ENCODE measurements around the gene MAD1L1.

Gene MAD1L1

DNA sequence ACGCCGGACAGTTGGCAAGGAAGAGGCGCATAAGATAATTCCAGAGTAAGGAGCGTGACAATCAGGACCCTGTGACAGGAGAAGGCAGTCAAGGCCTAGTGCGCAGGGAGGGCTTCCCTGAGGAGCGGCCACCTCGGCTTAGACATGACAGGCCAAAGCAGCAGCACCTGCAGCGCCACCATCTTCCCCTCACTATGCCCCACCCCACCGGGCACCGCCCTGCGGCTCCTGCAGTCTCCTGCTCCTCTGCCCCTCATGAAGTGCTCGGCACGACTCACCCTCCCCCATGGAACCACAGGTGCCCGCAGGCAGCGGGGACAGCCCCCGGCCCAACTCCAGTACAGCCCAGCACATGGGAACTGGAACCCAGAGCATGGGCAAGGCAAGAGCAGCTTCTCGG, 11.8 kb downstream of the MAD1L1 start:
- in situ Hi-C loops (cut with HindIII; ENCODE audit: low sequenced_read_pairs) = no loop called here
- no peak overlapping the region for H3K4me3 ChIP-seq (ENCODE audit: low read depth, low read length)
- TF ChIP-seq, protein P1, sequence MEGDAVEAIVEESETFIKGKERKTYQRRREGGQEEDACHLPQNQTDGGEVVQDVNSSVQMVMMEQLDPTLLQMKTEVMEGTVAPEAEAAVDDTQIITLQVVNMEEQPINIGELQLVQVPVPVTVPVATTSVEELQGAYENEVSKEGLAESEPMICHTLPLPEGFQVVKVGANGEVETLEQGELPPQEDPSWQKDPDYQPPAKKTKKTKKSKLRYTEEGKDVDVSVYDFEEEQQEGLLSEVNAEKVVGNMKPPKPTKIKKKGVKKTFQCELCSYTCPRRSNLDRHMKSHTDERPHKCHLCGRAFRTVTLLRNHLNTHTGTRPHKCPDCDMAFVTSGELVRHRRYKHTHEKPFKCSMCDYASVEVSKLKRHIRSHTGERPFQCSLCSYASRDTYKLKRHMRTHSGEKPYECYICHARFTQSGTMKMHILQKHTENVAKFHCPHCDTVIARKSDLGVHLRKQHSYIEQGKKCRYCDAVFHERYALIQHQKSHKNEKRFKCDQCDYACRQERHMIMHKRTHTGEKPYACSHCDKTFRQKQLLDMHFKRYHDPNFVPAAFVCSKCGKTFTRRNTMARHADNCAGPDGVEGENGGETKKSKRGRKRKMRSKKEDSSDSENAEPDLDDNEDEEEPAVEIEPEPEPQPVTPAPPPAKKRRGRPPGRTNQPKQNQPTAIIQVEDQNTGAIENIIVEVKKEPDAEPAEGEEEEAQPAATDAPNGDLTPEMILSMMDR (IDR thresholded peaks at IDR 0.05; ENCODE audit: low read depth, low read length, missing control alignments) = no peak
- DNase-seq (ENCODE audit: low read depth) = no peak

DNA sequence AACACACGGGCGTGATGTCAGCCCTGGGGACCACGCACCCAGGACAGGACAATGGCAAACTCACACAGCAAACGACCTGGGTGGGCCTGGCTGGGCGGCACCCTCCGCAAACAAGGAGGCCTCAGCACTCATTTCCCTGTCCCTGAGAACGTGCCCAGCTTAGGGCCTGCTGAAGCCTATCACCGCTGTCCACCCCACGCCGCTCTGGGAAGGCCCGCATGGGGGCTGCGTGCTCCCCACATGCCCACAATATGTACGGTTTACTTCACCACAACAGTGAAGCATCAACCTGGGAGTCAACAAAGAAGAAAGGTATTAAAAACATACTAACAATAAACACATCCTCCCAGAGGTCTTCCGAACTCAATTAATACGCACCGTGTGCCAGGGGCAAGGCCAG, 12.2 kb downstream of the MAD1L1 start:
- DNase-seq (ENCODE audit: low read depth) = no peak
- H3K4me3 ChIP-seq (ENCODE audit: low read depth, low read length) = no peak overlapping the region
- in situ Hi-C loops (cut with HindIII; ENCODE audit: low sequenced_read_pairs) = no loop called here
- TF ChIP-seq, protein P1 (IDR thresholded peaks at IDR 0.05; ENCODE audit: low read depth, low read length, missing control alignments) = no peak

DNA sequence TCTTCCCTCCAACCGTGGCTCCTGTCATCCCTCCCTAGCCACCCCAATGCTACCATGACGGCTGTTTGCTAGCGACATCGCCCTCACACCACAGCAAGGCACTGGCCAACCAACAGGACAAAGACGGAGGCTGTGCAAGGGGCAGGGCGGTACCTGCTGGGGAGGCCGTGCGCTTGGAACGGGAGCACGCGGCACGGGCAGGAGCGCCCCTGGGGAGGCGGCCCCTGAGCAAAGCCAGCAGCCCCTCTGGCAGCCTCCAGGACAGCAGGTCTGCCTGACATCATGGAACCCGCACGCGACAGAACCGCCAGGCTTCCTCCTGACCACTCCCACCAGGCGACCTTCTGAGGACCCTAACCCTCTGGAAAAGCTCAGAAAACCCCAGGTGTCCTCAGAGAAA, 12.7 kb downstream of the MAD1L1 start:
- no peak overlapping the region for H3K4me3 ChIP-seq (ENCODE audit: low read depth, low read length)
- TF ChIP-seq, protein P1 (IDR thresholded peaks at IDR 0.05; ENCODE audit: low read depth, low read length, missing control alignments) = no peak
- DNase-seq (ENCODE audit: low read depth) = no peak
- in situ Hi-C loops (cut with HindIII; ENCODE audit: low sequenced_read_pairs) = no loop called here

DNA sequence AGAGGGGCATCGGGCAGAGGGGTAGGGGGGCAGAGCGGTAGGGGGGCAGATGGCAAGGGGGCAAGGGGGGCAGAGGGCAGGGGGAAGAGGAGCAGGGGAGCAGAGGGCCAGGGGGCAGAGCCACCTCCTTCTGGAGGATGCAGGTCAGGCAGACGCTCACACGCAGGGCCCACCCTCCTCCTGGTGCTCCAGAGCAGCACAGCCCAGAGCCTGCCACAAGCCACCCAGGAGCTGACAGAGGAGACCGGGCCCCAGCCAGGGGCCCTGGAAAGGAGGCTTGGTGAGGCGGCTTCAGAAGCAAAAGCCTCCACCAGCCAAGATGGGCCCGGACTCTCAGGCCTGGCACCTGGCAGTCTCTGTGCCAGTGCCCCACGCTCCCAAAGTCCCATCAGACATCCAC, 13.1 kb downstream of the MAD1L1 start:
- TF ChIP-seq, protein P1 (IDR thresholded peaks at IDR 0.05; ENCODE audit: low read depth, low read length, missing control alignments) = no peak
- no peak overlapping the region for H3K4me3 ChIP-seq (ENCODE audit: low read depth, low read length)
- in situ Hi-C loops (cut with HindIII; ENCODE audit: low sequenced_read_pairs) = no loop called here
- no peak for DNase-seq (ENCODE audit: low read depth)

DNA sequence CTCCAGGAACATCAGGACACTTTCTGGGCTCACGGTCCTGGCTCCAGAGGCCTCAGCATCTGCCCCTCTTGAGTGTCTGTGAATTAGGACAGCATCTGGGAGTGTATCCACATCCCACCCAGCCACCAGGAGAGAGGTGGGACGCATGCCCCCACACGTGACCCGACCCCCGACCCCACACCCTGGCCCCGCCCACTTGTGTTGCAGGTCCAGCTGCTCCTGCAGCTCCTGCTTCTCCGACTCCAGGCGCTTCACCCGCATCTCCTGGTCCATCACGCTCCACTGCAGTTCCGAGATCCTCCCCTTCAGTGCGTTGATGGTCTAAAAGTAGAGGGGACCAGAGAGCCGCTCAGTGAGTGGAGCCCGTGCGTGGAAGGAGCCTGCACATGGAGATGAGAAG, 13.6 kb downstream of the MAD1L1 start:
- no peak for DNase-seq (ENCODE audit: low read depth)
- in situ Hi-C loops (cut with HindIII; ENCODE audit: low sequenced_read_pairs) = no loop called here
- H3K4me3 ChIP-seq (ENCODE audit: low read depth, low read length) = no peak overlapping the region
- TF ChIP-seq, protein P1 (IDR thresholded peaks at IDR 0.05; ENCODE audit: low read depth, low read length, missing control alignments) = no peak

DNA sequence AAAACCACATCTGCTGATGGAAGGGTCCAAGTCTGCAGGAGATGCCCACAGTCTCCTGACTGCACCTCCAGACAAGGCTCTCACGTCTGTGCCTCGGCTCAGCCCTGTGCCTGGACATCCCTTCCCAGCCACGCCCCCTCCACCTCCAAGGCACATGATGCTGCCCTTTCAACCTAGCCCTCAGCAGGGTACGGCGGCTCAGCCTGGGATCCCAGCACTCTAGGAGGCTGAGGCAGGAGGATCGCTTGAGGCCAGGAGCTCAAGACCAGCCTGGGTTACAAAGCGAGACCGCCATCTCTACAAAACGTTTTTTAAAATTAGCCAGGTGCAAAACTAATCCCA, 14.3 kb downstream of the MAD1L1 start:
- TF ChIP-seq, protein P1 (IDR thresholded peaks at IDR 0.05; ENCODE audit: low read depth, low read length, missing control alignments) = no peak
- DNase-seq (ENCODE audit: low read depth) = no peak
- in situ Hi-C loops (cut with HindIII; ENCODE audit: low sequenced_read_pairs) = no loop called here
- no peak overlapping the region for H3K4me3 ChIP-seq (ENCODE audit: low read depth, low read length)

All from astrocyte of the cerebellum (primary cell).